ENCODE data around the gene ABAT. TPM values are rescaled to one million over a fixed set of nuclear protein-coding genes. Genes with fewer than 3 reads are reported as not detected.
"Not testable (repeated sequence)": the region's sequence is repeated elsewhere in the genome, so short reads cannot be mapped to it uniquely, and the experiment has no call there.

ABAT gene
- total RNA-seq, 1 donor = 3.5 TPM

DNA sequence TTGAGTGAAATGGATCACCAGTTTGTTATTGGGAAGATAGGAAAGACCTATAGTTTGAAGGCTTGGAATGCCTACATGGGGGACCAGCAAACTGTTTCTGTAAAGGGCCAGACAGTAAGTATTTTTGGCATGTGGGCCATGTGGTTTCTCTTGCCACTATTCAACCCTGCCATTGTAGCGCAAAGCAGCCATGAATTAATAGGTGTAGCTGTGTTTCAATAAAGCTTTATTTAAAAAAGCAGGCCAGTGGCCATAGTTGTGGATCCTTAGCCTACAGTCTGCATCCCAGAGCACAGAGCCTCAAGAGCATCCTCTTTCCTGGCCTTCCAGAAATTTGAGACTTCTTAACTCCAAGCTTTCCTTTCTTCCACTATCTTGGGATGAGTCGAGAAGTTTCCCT is 29.3 kb downstream of the ABAT start:
- H3K4me3 ChIP-seq (ENCODE audit: low read depth, low read length) = no peak overlapping the region
- no peak for DNase-seq (ENCODE audit: low read depth)
- TF ChIP-seq, protein P1, sequence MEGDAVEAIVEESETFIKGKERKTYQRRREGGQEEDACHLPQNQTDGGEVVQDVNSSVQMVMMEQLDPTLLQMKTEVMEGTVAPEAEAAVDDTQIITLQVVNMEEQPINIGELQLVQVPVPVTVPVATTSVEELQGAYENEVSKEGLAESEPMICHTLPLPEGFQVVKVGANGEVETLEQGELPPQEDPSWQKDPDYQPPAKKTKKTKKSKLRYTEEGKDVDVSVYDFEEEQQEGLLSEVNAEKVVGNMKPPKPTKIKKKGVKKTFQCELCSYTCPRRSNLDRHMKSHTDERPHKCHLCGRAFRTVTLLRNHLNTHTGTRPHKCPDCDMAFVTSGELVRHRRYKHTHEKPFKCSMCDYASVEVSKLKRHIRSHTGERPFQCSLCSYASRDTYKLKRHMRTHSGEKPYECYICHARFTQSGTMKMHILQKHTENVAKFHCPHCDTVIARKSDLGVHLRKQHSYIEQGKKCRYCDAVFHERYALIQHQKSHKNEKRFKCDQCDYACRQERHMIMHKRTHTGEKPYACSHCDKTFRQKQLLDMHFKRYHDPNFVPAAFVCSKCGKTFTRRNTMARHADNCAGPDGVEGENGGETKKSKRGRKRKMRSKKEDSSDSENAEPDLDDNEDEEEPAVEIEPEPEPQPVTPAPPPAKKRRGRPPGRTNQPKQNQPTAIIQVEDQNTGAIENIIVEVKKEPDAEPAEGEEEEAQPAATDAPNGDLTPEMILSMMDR (IDR thresholded peaks at IDR 0.05; ENCODE audit: insufficient read depth, low read depth, low read length) = no peak

DNA sequence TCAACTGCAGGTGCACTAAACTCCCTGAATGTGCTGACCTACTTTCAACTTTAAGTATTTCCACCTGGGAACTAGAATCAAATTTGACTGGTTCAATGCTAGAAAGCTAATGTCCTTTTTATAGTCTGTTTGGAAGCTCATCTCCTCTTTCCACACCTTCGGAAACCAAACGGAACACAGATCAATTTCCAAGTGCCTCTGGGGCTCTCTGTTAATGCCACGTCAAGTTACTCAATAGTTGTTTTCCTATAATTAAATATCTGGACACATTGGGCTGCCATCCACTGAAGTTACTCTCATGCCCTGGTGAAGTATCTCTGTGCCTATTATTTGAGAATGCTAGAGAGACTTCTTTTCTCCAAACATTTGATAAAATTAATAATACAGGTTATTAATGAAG is 29.7 kb downstream of the ABAT start:
- H3K4me3 ChIP-seq (ENCODE audit: low read depth, low read length) = no peak overlapping the region
- TF ChIP-seq, protein P1 (IDR thresholded peaks at IDR 0.05; ENCODE audit: insufficient read depth, low read depth, low read length) = no peak

DNA sequence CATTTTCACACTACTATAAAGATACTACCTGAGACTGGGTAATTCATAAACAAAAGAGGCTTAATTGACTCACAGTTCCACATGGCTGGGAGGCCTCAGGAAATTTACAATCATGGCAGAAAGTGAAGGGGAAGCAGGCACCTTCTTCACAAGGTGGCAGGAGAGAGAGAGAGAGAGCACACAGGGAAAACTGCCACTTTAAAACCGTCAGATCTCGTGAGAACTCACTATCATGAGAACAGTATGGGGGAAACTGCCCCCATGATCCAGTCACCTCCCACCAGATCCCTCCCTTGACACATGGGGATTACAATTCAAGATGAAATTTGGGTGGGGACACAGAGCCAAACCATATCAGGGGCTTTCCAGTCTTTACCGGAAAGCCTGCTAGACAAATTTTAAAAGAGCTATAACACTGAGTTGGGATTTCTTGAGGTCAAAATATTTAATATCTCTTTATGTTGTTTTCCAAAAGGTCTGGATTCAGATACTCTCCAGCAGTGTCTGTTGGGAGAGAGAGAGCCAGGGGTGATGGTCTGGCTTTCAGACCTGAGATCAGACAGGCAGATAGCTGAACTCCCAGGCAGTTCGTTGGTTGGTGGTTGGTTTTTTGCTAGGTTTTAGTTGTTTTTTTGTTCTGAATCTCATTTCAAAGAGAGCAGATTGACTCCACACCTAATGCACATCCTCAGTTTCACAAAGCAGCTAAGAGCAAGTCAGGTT is 30.8 kb downstream of the ABAT start:
- DNase-seq (ENCODE audit: low read depth); H3K4me3 ChIP-seq (ENCODE audit: low read depth, low read length): not testable (repeated sequence)

More for the DNA sequence above, 29.7 kb downstream of the ABAT start:
- DNase-seq (ENCODE audit: low read depth) = no peak

DNA sequence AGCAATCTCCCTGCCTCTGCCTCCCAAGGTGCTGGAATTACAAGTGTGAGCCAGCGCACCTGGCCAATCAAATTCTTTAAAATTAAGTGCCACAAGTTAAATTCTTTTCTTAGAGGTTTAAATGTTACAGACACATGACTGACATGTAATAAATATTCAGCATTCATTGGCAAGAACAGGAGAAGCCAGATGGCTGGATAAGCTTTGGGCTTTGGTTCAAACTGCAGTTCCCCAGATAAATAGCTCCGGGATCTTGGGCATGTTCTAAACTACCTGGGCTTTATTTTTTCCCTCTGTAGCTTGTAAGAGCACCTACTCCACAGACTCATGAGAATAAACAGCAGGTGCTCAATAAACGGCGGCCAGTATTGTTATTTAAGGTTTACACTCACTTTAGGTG is 34.1 kb downstream of the ABAT start:
- DNase-seq (ENCODE audit: low read depth) = no peak
- TF ChIP-seq, protein P1 (IDR thresholded peaks at IDR 0.05; ENCODE audit: insufficient read depth, low read depth, low read length) = no peak
- no peak overlapping the region for H3K4me3 ChIP-seq (ENCODE audit: low read depth, low read length)

DNA sequence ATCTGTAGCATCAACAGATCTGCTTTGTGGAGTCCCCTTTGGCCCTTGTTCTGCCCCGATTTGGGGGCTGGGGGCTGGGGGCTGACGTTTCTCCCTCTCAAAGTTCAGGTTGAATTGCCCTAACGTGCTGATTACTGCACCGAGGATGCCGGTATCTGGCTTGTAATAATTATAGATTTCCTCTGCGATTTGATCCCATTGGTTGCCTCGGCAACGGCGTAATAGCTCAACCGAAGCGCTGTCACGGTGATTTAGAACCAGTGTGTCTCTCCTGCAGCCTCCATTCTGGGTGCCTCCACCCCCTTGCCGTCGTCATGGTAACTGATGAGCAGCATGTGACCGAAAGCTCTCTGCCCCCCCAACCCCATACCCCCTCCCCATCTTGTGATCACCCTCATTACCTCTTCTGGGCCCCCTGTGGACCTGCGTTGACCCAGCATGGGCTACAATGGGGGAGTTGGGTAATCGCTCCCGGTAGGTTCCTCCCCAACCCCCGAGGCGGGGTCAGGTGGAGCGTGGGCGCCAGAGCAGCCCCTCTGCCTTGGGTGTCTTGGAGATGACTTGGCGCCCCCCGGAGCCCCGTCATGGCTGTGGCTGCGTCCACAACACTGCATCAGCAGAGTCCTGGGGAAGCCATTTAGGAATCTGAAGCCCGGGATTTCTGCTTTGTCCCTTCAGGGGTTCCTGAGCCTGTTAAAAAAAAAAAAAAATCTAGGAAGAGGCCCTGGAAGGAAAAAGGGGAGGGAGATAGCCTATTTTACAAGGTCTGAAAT is 38.4 kb downstream of the ABAT start:
- H3K4me3 ChIP-seq (ENCODE audit: low read depth, low read length) = no peak overlapping the region
- TF ChIP-seq, protein P1 (IDR thresholded peaks at IDR 0.05; ENCODE audit: insufficient read depth, low read depth, low read length) = no peak
- DNase-seq (ENCODE audit: low read depth) = no peak

DNA sequence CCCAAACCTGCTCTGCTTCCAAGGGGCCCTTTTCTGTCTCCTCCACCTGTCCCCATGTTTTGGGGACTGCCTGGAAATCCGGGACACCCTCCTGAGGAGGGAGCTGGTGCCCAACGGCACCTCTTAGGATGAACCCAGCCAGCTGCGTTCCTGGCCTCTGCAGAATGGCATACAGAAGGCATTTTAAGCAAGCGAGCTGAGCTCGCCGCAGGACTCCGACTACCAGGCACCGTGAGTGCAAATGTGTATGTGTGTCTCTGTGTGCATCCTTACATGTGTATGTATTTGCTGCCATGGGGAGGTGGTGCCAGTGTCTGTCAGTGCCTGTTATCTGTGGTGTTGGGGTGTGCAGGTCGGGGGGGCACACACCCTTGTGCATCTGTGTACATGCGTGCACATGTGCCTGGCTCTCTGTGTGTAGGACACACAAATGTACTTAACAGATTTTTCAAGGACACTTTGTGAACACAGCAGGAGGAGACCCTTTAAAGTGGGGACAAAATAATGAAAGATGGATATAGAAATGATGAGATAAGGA is 39.3 kb downstream of the ABAT start:
- DNase-seq (ENCODE audit: low read depth) = no peak
- TF ChIP-seq, protein P1 (IDR thresholded peaks at IDR 0.05; ENCODE audit: insufficient read depth, low read depth, low read length) = no peak
- H3K4me3 ChIP-seq (ENCODE audit: low read depth, low read length) = no peak overlapping the region

DNA sequence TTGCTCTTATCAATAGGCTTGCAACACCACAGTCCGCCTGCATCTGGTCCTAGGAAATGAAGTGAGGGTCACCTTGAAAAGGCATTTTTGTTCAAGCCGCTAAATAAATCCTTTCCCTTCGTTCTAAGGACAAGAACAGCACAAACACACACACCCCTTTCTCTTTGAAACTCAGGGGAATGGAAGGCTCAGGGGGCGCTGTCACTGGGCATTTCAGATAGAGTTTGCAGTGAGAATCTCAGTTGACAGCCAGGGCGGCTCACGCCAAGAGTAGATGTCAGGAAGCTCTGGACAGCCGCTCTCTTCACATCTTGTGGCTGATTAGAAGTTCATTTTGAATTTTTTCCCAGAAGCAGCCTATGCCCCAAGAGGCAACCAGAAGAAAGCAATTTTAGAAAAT is 39.8 kb downstream of the ABAT start:
- no peak overlapping the region for H3K4me3 ChIP-seq (ENCODE audit: low read depth, low read length)
- TF ChIP-seq, protein P1 (IDR thresholded peaks at IDR 0.05; ENCODE audit: insufficient read depth, low read depth, low read length) = no peak
- DNase-seq (ENCODE audit: low read depth) = no peak

All from fibroblast of villous mesenchyme (primary cell).